Measurements from ENCODE around the gene SVIL. TPM values are rescaled to one million over a fixed set of nuclear protein-coding genes. Genes with fewer than 3 reads are reported as not detected.

The SVIL gene
- total RNA-seq, 1 experiment from 2014 or later = 15.3 TPM

- H3K4me1 Mint-ChIP-seq = peaks cover 15 to 18% of the 10 kb centered on the region in 2 experiments
- Histone ChIP-seq H2BK12ac (ENCODE audit: insufficient read length, low read depth, low read length) (no peak overlapping the region), H2AFZ (ENCODE audit: low read length) (no peak overlapping the region), H2BK120ac (ENCODE audit: low read depth, low read length, poor library complexity, severe bottlenecking) (no peak overlapping the region), H4K8ac (replicated peaks; ENCODE audit: insufficient read length, low read depth, low read length) (no peak overlapping the region), H4K91ac (ENCODE audit: insufficient read length, low read depth, low read length) (no peak overlapping the region), H3K4ac (ENCODE audit: low read depth, low read length) (no peak overlapping the region), H4K20me1 (ENCODE audit: control insufficient read depth, insufficient read depth, insufficient read length) (no peaks in the 10 kb centered on the region), H3K79me1 (ENCODE audit: insufficient read depth, low read depth, low read length, poor library complexity, severe bottlenecking) (no peaks in the 10 kb centered on the region), H3K23me2 (ENCODE audit: insufficient read length, low read depth, low read length, poor library complexity, severe bottlenecking) (no peaks in the 10 kb centered on the region), H2BK5ac (ENCODE audit: insufficient read length, low read length) (no peak overlapping the region), H3K18ac (ENCODE audit: insufficient read length, low read depth, low read length) (no peak overlapping the region), H3K27me3 (ENCODE audit: insufficient read depth, low read length) (no peaks in the 10 kb centered on the region), H2BK15ac (ENCODE audit: low read depth, low read length) (no peak overlapping the region), H3T11ph (ENCODE audit: low read length) (no peak overlapping the region), H3K79me2 (ENCODE audit: insufficient read depth, low read length) (no peaks in the 10 kb centered on the region), H3K9me3 (ENCODE audit: control insufficient read depth, low read depth, low read length) (no peaks in the 10 kb centered on the region), H4K5ac (ENCODE audit: insufficient read length, low read depth, low read length) (no peak overlapping the region), H3K23ac (ENCODE audit: insufficient read length, low read depth, low read length) (no peak overlapping the region), H3K4me2 (ENCODE audit: insufficient read depth, insufficient read length, low read length) (no peak overlapping the region), H2AK5ac (ENCODE audit: insufficient read length, low read length) (no peak overlapping the region), H3K4me1 (ENCODE audit: insufficient read depth, low read length) (no peaks in the 10 kb centered on the region), H3K27ac (ENCODE audit: insufficient read length, low read depth, low read length) (no peak overlapping the region), H3K14ac (ENCODE audit: insufficient read depth, low read length) (no peak overlapping the region), H3K56ac (ENCODE audit: insufficient read length, low read depth, low read length) (no peak overlapping the region), H2BK20ac (ENCODE audit: low read depth, low read length, poor library complexity, severe bottlenecking) (no peak overlapping the region), H3K9ac (ENCODE audit: extremely low read depth, insufficient read length, low read length) (no peak overlapping the region)
- TF ChIP-seq, protein P1, sequence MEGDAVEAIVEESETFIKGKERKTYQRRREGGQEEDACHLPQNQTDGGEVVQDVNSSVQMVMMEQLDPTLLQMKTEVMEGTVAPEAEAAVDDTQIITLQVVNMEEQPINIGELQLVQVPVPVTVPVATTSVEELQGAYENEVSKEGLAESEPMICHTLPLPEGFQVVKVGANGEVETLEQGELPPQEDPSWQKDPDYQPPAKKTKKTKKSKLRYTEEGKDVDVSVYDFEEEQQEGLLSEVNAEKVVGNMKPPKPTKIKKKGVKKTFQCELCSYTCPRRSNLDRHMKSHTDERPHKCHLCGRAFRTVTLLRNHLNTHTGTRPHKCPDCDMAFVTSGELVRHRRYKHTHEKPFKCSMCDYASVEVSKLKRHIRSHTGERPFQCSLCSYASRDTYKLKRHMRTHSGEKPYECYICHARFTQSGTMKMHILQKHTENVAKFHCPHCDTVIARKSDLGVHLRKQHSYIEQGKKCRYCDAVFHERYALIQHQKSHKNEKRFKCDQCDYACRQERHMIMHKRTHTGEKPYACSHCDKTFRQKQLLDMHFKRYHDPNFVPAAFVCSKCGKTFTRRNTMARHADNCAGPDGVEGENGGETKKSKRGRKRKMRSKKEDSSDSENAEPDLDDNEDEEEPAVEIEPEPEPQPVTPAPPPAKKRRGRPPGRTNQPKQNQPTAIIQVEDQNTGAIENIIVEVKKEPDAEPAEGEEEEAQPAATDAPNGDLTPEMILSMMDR (conservative IDR thresholded peaks at IDR 0.05) = no peak
- peaks cover 0 to 6% (median 0%) of the 10 kb centered on the region in 3 experiments; a peak in 1 of 7 replicates for H3K36me3 Mint-ChIP-seq (ENCODE audit: insufficient read depth in 1 of 3, low read depth in 3 of 3)
- no peaks in the 10 kb centered on the region for H3K27me3 Mint-ChIP-seq (ENCODE audit: low read depth)
- peak overlapping the region in 1 of 3 experiments; percentile 19; a peak in 3 of 7 replicates for H3K27ac Mint-ChIP-seq
- no peak for DNase-seq
- no peaks in the 10 kb centered on the region for H3K9me3 Mint-ChIP-seq
- H3K4me3 Mint-ChIP-seq = no peak overlapping the region
- WGBS (ENCODE audit: extremely low coverage, insufficient read length, low lambda C conversion rate) = no CpG with 5 or more reads among the region's 13 CpGs
These were observed 134.7 kb downstream of the SVIL start for GRCh38 chr10:29499993-29500537.
